GM12874 (cell line): ENCODE results near the gene FRK.
A peak's percentile ranks its signal among the peaks of the same experiment; 100 is the strongest.

Source experiments
- TF ChIP-seq, protein P1 (sequence below): IDR thresholded peaks from 2 replicates; pipeline ENCODE4 v1.5.1; 2011; ENCODE audit warnings: low read depth, mild to moderate bottlenecking, control low read depth, low read length, moderate library complexity; ENCODE audit not compliant: insufficient read depth

Gene FRK

DNA sequence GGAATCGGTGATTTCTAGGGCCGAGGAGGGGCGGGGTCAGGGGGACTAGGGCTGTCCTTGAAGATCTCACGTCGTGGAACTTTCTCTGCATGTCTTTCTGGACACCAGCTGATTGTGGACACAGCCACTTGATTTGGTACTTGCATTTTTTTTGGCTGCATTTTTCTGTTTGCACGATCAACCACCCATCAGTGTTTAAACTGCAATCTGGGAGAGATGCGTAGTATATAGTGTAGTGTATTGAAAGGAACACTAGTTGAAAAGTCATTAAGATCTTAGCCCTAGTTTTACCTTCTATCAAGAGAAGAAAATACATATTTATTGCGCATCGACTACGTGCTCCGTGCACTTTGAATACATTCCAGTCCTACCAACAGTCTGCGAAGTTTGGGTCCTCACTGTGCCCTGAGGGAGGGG lies 40.6 kb upstream of the FRK start:
- TF ChIP-seq, protein P1, sequence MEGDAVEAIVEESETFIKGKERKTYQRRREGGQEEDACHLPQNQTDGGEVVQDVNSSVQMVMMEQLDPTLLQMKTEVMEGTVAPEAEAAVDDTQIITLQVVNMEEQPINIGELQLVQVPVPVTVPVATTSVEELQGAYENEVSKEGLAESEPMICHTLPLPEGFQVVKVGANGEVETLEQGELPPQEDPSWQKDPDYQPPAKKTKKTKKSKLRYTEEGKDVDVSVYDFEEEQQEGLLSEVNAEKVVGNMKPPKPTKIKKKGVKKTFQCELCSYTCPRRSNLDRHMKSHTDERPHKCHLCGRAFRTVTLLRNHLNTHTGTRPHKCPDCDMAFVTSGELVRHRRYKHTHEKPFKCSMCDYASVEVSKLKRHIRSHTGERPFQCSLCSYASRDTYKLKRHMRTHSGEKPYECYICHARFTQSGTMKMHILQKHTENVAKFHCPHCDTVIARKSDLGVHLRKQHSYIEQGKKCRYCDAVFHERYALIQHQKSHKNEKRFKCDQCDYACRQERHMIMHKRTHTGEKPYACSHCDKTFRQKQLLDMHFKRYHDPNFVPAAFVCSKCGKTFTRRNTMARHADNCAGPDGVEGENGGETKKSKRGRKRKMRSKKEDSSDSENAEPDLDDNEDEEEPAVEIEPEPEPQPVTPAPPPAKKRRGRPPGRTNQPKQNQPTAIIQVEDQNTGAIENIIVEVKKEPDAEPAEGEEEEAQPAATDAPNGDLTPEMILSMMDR = no peak

DNA sequence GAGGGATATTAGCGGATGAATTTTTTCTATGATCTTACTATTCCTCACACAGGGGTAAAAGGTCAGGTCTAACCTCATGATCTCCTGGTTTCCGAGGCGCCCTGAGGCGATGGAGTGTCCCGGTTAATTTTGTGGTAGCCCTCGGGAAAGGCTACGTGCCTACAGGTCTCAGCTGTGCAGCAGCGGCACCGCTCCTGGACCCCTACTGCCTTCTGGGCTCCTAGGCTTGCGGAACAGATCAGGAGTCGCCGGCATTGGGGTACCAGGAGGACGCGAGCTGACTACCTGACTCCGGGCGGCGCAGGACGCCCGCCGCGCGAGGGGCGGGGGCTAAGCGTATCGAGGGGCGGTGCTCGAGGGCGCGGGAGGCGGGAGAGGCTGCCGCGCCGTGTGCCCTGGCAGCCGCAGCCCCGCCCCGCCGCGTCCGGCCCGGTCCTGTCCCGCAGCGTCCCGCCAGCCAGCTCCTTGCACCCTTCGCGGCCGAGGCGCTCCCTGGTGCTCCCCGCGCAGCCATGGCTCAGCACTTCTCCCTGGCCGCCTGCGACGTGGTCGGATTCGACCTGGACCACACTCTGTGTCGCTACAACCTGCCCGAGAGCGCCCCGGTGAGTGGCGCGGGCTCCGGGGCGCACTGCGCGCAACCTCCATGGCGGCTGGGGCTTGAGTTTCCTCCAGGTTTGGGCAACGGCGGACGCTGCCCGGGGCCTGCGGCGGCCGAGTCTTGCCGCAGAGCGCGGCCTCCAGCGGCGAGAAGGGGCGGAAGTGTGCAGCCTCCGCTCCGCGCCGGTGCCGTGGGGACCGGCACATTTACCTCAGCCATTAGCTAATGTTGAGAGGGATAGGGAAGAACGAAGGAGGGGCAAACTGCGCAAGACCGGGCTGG lies 40.0 kb upstream of the FRK start, which contains the start of gene NT5DC1:
NT5DC1 (plus strand) TSS at position 435 of the 883 bp plus-strand sequence; CDS start at position 513, 78 bp downstream.
- TF ChIP-seq, protein P1 = peak; percentile 54; the same call in 1 of the 2 replicates

DNA sequence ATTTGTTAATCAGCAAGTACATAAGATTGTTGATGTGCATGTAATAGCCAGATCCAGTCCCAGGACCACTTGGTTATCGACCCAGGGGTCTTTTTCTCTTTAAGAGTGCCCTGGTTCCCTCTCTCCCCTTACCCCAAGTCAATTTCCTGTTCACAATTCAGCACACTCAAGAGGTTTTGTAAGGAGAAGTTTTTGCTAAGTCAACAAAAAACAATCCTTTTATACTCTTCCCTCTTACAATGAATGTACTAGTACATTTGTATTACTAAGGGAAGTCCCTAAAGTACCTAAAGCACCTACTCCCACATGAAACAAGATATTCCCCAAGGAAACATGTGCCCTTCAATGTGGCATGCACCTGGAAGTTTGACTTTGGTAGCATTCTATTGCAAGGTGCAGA lies 38.3 kb upstream of the FRK start:
- TF ChIP-seq, protein P1 = no peak

DNA sequence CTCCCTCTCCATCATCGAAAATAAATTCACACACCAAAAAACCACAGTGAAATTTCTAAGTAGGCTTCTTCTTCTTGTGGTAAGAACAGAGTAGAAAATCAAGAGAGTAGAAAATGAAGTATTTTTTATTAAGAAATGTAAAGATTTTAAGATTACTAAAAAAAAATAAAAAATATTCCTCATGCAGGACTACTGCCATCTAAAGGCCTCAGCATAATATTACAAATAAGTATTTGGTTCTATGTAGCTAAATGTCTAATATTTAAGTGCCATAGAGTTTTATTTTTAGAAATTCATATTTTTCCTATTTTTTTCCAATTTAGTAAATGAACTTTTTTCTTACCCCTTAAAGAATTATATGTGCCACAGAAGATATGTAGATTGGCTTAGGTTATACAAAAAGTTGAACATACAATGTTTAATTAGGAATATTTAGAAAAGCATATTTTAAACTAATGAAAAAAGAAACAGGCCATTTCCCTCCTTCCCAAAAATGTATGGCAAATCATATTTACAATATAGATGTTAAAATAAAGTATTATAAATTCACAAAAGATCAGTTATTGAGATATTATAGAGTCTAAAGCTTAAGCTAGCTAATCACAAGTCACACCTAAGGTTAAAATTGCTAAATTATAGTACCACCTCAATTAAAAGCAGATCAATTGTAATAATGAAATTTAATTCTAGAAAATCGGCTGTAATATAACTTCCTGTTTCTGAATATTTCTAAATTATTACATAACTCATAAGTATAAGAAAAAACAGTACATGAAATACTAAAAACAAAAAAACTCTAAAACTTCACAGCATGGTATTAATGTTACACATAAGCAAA lies 36.5 kb upstream of the FRK start:
- TF ChIP-seq, protein P1 = no peak

DNA sequence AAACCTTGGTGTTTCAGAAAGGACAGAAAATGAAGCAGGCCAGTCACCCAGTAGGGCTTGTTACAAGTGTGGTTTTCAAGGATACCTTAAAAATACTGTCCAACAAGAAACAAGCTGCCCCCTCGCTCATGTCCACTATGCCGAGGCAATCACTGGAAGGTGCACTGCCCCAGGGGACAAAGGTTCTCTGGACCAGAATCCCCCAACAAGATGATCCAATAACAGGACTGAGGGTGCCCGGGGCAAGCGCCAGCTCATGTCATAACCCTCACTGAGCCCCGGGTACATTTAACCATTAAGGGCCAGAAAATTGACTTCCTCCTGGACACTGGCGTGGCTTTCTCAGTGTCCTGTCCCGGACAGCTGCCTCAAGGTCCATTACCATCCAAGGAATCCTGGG lies 33.4 kb upstream of the FRK start:
- TF ChIP-seq, protein P1 = no peak

DNA sequence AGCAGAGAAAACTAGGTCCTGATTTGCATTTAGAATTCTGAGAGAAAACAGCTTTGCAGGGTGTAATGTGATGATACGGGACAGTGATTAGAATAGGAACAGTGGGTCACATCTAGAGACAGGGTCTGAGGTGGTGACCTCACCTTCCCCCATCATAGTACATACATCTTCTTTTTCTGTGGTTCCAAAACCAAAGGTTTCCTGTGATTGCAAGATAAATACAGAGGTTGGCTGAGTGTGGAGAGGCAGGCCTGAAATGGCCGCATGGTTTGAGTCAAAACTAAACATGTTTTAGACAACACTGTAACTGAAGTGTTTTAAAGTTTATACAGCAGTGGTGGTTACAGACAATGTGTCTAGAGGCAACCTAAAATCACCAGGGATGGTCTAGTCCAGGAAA lies 29.6 kb upstream of the FRK start:
- TF ChIP-seq, protein P1 = no peak

DNA sequence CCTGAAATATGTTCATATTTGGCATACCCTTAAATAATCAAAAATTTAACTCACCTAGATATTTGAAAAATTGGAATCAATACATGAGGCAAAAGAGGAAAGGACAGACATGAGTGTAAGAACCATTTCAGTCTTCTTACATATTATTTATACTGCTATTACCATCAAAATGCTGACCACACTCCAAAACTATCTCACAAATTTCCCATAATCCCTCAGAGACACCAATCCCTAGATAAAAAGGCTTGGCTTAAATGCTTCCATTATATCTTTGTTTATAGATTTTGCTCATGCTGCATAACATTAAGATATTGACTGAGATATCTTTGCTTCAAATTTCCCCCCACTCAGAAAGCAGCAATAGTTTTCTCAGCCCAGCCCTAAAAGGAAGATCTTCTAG lies 28.3 kb upstream of the FRK start:
- TF ChIP-seq, protein P1 = no peak
